ENCODE measurements around the gene APOL4. TPM values are rescaled to one million over a fixed set of nuclear protein-coding genes. Genes with fewer than 3 reads are reported as not detected.
"Not testable (repeated sequence)": the region's sequence is repeated elsewhere in the genome, so short reads cannot be mapped to it uniquely, and the experiment has no call there.

Gene APOL4
- total and polyA plus RNA-seq, 2 of the 4 experiments (the other 2 are of a cell fraction), result 0.07 TPM; not detected in 1

DNA sequence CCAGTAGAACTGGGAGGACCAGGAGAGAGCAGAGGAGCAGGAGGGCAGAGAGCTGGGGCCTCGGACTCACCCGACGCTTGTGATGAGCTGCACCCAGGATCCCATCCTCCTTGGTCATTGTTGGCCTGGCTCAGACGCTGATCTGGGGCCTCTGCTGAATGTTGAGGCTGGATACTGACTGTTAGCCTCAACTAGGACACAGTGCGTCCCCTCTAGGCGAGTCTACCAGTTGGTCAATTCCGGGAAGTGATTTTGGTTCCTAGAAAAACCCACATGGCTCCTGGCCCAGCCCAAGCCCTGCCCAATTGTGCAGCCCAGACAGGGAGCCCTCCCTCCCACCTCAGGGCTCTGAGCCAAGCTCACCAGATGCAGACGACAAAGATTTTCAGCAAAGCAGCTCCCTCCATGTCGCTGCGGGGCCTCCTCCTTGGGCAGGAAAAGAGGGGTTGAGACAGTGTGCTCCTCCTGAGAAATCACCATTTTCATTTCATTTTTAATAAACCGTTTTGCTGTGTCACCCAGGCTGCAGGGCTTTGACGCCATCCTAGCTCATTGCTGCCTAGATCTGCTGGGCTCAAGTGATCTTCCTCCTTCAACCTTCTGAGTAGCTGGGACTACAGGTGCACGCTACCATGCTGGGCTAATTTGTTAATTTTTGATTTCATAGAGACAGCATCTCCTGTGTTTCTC lies at the start of gene APOL4 (continued):
- no peak for TF ChIP-seq FOS (IDR thresholded peaks at IDR 0.05; ENCODE audit: low read depth, low read length)
- no peak for TF ChIP-seq RAD21 (IDR thresholded peaks at IDR 0.05; ENCODE audit: low read length)
- TF ChIP-seq CEBPB (IDR thresholded peaks at IDR 0.05; ENCODE audit: low read depth, low read length), result no peak

DNA sequence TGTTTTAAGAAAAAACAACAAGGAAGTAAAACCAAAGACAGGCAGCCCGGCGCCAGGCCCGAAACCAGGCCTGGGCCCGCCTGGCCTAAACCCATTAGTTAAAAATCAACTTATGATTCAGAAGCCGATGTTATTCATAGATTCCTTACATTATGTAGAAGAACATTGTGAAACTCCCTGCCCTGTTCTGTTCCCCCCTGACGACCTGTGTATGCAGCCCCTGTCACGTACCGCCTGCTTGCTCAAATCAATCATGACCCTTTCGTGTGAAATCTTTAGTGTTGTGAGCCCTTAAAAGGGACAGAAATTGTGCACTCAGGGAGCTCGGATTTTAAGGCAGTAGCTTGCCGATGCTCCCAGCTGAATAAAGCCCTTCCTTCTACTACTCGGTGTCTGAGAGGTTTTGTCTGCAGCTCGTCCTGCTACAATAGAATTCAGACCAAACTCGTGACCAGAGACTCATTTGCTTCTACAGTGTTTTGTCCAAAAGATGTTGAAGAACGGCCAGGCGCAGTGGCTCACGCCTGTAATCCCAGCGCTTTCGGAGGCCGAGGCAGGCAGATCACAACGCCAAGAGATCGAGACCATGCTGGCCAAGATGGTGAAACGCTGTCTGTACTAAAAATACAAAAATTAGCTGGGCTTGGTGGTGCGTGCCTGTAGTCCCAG lies 48.8 kb upstream of the APOL4 start:
- H3K18ac ChIP-seq (ENCODE audit: low read depth, low read length); H2AK9ac ChIP-seq (replicated peaks; ENCODE audit: low read depth, low read length, poor library complexity); H3K27ac ChIP-seq (ENCODE audit: insufficient read depth, low read length); DNase-seq; CTCF ChIA-PET; H2AK5ac ChIP-seq (ENCODE audit: low read depth, low read length); H4K5ac ChIP-seq (ENCODE audit: low read depth, low read length); H2BK5ac ChIP-seq (ENCODE audit: low read depth, low read length, poor library complexity, severe bottlenecking); H2BK15ac ChIP-seq (ENCODE audit: low read depth, low read length); H3K4me3 ChIP-seq (ENCODE audit: insufficient read depth, low read depth, low read length); H4K20me1 ChIP-seq (ENCODE audit: insufficient read depth, low read length); H3K79me1 ChIP-seq (ENCODE audit: low read depth in 1 of 2, low read length in 2 of 2); BruUV-seq (replicated peaks); H4K8ac ChIP-seq (ENCODE audit: low read depth in 2 of 2, low read length in 2 of 2); POLR2A ChIA-PET (ENCODE audit: unreplicated experiment); H4K91ac ChIP-seq (ENCODE audit: insufficient read depth, low read depth, low read length); H3K23ac ChIP-seq (ENCODE audit: low read depth, low read length); H2BK20ac ChIP-seq (ENCODE audit: low read depth, low read length); H3K36me3 ChIP-seq (ENCODE audit: control insufficient read depth, insufficient read depth, low read length); intact Hi-C loops (cut with micrococcal nuclease); in situ Hi-C loops (cut with MboI; ENCODE audit: low sequenced_read_pairs); H2AFZ ChIP-seq (replicated peaks; ENCODE audit: low read length, poor library complexity); H3K4ac ChIP-seq (ENCODE audit: low read depth, low read length); H2BK120ac ChIP-seq (ENCODE audit: low read depth, low read length); H3K9me3 ChIP-seq (ENCODE audit: control insufficient read depth, insufficient read depth, low read length); ATAC-seq (ENCODE audit: low read depth); H3K27me3 ChIP-seq (ENCODE audit: control insufficient read depth, insufficient read depth, low read length); H3K9ac ChIP-seq (ENCODE audit: low read depth, low read length); H3K4me2 ChIP-seq (ENCODE audit: low read depth, low read length); H3K56ac ChIP-seq (ENCODE audit: extremely low read depth, insufficient read depth, low read length); dilution Hi-C loops (cut with HindIII; ENCODE audit: low sequenced_read_pairs, unreplicated experiment); H3K14ac ChIP-seq (replicated peaks; ENCODE audit: low read depth, low read length); H3K4me1 ChIP-seq (ENCODE audit: control insufficient read depth, insufficient read depth, low read length); H3K9me1 ChIP-seq (ENCODE audit: insufficient read depth, low read length): not testable (repeated sequence)
- WGBS, 2 experiments (ENCODE audit: extremely low coverage in 2 of 2, insufficient read length in 1 of 2), result 83% methylated on average over 7 of the region's 24 CpGs; no CpG with 5 or more reads in 1 of the 2 experiments
